Osteoblast (primary cell): ENCODE data around the gene STON2. TPM values are rescaled to one million over a fixed set of nuclear protein-coding genes. Genes with fewer than 3 reads are reported as not detected.
"Not testable (repeated sequence)": the region's sequence is repeated elsewhere in the genome, so short reads cannot be mapped to it uniquely, and the experiment has no call there.

Experiments used
- DNase-seq: peaks from one replicate; pipeline ENCODE4 v3.0.0; 2011; ENCODE audit warnings: low spot score, mixed read lengths; ENCODE audit not compliant: insufficient read length; ENCODE audit errors: missing footprints
- H2AFZ ChIP-seq: 2 replicates; pipeline ENCODE4 v1.6.0; 2011; ENCODE audit warnings: mild to moderate bottlenecking, low read length
- H3K27ac ChIP-seq: 2 replicates; pipeline ENCODE4 v1.5.1; 2011; ENCODE audit warnings: mild to moderate bottlenecking, low read depth, low read length, moderate library complexity
- H3K27me3 ChIP-seq: 2 replicates; pipeline ENCODE4 v1.6.0; 2012; ENCODE audit warnings: mild to moderate bottlenecking, control low read depth, inconsistent platforms, low read length, moderate library complexity; ENCODE audit not compliant: insufficient read depth
- H3K36me3 ChIP-seq: 2 replicates; pipeline ENCODE4 v1.5.1; 2011; ENCODE audit warnings: mild to moderate bottlenecking, low read length, control low read depth, moderate library complexity; ENCODE audit not compliant: insufficient read depth
- H3K4me1 ChIP-seq: 2 replicates; pipeline ENCODE4 v1.5.1; 2011; ENCODE audit warnings: mild to moderate bottlenecking, low read length, control low read depth, moderate library complexity; ENCODE audit not compliant: insufficient read depth
- H3K4me2 ChIP-seq: 2 replicates; pipeline ENCODE4 v1.6.0; 2011; ENCODE audit warnings: mild to moderate bottlenecking, low read length; ENCODE audit not compliant: insufficient read depth
- H3K4me3 ChIP-seq: fragments of 200-600 bp; sonication (generic); 3 replicates; pipeline ENCODE4 v1.5.1; 2012; ENCODE audit warnings: mild to moderate bottlenecking, low read length, inconsistent platforms; ENCODE audit not compliant: insufficient read depth
- H3K79me2 ChIP-seq: 2 replicates; pipeline ENCODE4 v1.6.0; 2012; ENCODE audit warnings: mild to moderate bottlenecking, low read length, control low read depth, inconsistent platforms; ENCODE audit not compliant: insufficient read depth
- H3K9me3 ChIP-seq: 2 replicates; pipeline ENCODE4 v1.5.1; 2011; ENCODE audit warnings: low read depth, low read length, control low read depth
- H4K20me1 ChIP-seq: 2 replicates; pipeline ENCODE4 v1.6.0; 2012; ENCODE audit warnings: mild to moderate bottlenecking, low read length, control low read depth; ENCODE audit not compliant: insufficient read depth
- total RNA-seq: library from RNA; depleted of rRNA; stranded (reverse); fragments of >200 nt; gene quantifications from 2 replicates; pipeline ENCODE4 v1.2.3, GENCODE V29; 2012
- TF ChIP-seq, protein P1 (sequence below): IDR thresholded peaks from 2 replicates; pipeline ENCODE4 v1.5.1; 2011; ENCODE audit warnings: mild to moderate bottlenecking, low read depth, low read length, moderate library complexity; ENCODE audit errors: extremely low read depth

Gene STON2
- total RNA-seq, 1 donor: 49.6 TPM

DNA sequence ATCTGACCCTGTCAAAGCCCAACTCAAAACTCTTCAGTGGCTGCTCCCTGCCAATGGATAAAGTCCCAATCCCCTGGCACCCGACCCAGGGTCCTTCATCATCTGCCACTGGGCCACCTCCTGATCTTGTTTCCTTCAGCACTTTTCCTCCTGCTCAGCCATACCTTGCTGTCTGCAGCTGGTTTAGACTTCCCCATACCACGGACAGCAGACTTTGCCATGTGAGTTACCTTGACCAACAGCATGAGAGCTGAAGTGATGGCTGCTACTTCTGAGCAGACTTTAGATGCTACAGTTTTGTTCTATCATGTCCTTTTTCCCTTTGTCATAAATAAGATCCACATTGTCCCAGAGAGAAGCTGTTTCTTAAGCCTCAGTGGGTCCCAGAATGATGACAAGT lies 33.3 kb upstream of the STON2 start:
- no peak overlapping the region for H3K4me3 ChIP-seq
- peaks cover 51% of the 10 kb centered on the region for H3K27me3 ChIP-seq
- TF ChIP-seq, protein P1, sequence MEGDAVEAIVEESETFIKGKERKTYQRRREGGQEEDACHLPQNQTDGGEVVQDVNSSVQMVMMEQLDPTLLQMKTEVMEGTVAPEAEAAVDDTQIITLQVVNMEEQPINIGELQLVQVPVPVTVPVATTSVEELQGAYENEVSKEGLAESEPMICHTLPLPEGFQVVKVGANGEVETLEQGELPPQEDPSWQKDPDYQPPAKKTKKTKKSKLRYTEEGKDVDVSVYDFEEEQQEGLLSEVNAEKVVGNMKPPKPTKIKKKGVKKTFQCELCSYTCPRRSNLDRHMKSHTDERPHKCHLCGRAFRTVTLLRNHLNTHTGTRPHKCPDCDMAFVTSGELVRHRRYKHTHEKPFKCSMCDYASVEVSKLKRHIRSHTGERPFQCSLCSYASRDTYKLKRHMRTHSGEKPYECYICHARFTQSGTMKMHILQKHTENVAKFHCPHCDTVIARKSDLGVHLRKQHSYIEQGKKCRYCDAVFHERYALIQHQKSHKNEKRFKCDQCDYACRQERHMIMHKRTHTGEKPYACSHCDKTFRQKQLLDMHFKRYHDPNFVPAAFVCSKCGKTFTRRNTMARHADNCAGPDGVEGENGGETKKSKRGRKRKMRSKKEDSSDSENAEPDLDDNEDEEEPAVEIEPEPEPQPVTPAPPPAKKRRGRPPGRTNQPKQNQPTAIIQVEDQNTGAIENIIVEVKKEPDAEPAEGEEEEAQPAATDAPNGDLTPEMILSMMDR: no peak
- peaks cover 4% of the 10 kb centered on the region for H3K4me1 ChIP-seq
- no peaks in the 10 kb centered on the region for H3K9me3 ChIP-seq
- no peaks in the 10 kb centered on the region for H4K20me1 ChIP-seq
- H3K79me2 ChIP-seq: no peaks in the 10 kb centered on the region
- no peak overlapping the region for H3K4me2 ChIP-seq
- no peaks in the 10 kb centered on the region for H3K36me3 ChIP-seq
- no peak overlapping the region for H2AFZ ChIP-seq
- peak; percentile 79 for DNase-seq
- H3K27ac ChIP-seq: no peak overlapping the region

DNA sequence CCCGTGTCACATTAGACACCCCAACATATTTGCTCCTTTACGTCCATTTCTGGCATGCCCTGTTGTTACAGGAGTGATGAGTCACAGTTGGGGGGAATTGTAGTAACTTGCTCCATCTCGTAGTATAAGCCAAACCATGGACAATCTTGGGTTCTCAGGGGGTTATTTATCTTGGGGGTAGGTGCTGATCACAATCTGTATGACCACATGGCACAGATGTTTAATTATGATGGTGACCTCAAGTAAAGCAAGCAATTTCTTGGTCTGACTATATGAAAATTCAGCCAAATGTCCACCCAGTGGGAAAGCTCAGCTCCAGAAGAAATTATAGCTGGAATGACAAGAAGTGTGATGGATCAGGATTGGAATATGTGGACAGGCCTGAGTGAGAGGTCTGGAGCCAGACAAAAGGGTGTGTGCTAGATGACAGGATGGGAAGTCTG lies 32.1 kb upstream of the STON2 start:
- TF ChIP-seq, protein P1: no peak
- Histone ChIP-seq H3K4me2 (no peak overlapping the region), H4K20me1 (no peaks in the 10 kb centered on the region), H3K4me3 (no peak overlapping the region), H2AFZ (no peak overlapping the region), H3K79me2 (no peaks in the 10 kb centered on the region), H3K4me1 (peaks cover 4% of the 10 kb centered on the region), H3K27me3 (peaks cover 44% of the 10 kb centered on the region), H3K27ac (no peak overlapping the region), H3K9me3 (no peaks in the 10 kb centered on the region), H3K36me3 (no peaks in the 10 kb centered on the region)
- DNase-seq: no peak

DNA sequence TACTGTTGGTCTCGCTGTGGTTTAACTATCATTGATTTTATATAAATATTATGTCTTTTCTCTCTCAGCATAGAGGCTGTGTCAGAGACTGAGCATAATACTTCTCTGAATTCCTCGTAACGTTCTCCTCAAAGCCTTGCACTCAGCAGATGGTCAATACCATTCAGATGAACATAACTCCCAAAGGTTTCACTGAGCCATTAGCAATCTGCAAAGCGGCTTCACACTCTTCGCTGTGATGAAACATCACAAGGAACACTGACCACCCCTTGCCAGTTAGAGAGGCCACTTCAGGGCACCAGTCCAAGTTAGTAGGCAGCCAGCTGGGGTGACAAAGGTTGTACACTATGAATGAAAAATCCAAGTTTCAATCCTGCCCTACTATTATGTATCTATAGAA lies 30.1 kb upstream of the STON2 start:
- Histone ChIP-seq H3K27me3 (peaks cover 30% of the 10 kb centered on the region), H3K4me1 (no peaks in the 10 kb centered on the region), H2AFZ (no peak overlapping the region), H3K27ac (no peak overlapping the region), H3K4me2 (no peak overlapping the region), H3K79me2 (no peaks in the 10 kb centered on the region), H3K36me3 (no peaks in the 10 kb centered on the region), H4K20me1 (no peaks in the 10 kb centered on the region), H3K4me3 (no peak overlapping the region), H3K9me3 (no peaks in the 10 kb centered on the region)
- TF ChIP-seq, protein P1: no peak
- no peak for DNase-seq

DNA sequence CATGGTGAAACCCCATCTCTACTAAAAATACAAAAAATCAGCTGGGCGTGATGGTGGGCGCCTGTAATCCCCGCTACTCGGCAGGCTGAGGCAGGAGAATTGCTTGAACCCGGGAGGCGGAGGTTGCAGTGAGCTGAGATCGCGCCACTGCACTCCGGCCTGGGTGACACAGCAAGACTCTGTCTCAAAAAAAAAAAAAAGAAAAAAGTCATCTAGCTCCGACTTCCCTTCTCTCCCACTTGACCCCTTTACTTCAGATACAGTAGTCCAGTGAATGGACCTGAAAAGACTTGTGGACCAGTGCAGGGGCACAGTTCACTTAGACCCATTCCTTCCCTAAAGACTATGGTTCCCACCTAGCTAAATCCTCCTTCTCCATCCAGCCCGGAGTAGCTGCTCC lies 29.6 kb upstream of the STON2 start:
- H3K9me3 ChIP-seq, H3K4me1 ChIP-seq, H3K27ac ChIP-seq, H4K20me1 ChIP-seq, DNase-seq, H2AFZ ChIP-seq, H3K36me3 ChIP-seq, H3K4me2 ChIP-seq, H3K79me2 ChIP-seq, H3K4me3 ChIP-seq: not testable (repeated sequence)
- peaks cover 25% of the 10 kb centered on the region for H3K27me3 ChIP-seq
